HG03025 (cell line): Measurements from ENCODE around the gene SNAPC3.
A peak's percentile ranks its signal among the peaks of the same experiment; 100 is the strongest.
"Not testable (repeated sequence)": the region's sequence is repeated elsewhere in the genome, so short reads cannot be mapped to it uniquely, and the experiment has no call there.

Experiments
- ATAC-seq: cut with Tn5 transposase; IDR thresholded peaks from one replicate; pipeline ENCODE4 v1.9.1; 2021; ENCODE audit warnings: mild to moderate bottlenecking, moderate library complexity; ENCODE audit not compliant: unreplicated experiment, low FRiP score

SNAPC3 gene

DNA sequence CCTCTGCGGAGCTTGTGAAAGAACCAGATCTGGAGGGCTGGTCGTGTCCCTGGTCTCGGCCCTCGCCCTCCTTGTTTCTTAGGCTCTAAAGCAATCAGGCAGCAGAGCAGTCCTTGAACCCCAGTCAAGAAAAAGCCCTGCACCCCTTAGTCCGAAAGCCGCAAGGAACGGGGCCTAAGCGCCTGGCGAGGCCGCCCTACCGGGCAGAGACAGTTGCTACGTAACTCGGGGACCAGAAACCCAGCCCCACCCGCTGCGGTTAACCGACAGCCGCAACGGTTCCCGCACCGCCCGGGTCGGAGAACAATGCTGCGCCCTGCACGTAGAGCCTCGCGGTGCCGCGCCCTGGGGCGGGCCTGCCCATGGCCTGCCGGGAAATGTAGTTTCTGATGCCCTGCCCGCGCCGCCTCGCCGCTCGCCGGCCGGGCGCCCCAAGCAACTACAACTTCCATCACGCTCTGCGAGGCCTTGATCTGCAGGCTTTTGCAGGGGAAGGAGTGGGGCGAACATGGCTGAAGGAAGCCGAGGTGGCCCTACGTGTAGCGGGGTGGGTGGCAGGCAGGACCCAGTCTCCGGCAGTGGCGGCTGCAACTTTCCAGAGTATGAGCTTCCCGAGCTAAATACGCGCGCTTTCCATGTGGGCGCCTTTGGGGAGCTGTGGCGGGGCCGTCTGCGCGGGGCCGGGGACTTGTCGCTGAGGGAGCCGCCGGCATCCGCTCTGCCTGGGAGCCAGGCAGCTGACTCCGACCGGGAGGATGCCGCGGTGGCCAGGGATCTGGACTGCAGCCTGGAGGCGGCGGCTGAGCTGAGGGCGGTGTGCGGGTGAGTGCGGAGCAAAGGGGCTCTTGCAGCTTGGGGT, at the start of gene SNAPC3:
SNAPC3 (plus strand) TSS at position 505 of the 859 bp plus-strand sequence; CDS start at position 509, 4 bp downstream.
- ATAC-seq: peak; percentile 96

DNA sequence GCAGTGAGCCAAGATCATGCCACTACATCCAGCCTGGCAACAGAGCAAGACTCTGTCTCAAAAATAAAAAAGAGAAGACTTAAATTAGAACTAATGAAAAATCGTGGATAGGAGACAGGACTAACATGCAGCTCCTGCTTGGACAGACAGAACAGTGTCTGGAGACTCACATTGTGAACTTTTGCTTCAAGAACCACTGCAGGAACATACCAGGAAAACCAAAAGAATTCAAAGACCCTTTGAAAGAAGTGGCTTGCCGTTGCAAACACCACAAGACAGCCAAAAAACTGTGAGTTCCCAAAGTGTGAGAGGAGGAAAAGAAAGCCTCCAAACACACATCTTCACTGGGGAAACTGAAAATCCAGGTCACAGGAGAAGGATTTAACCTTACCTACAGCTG, 48.8 kb upstream of the SNAPC3 start:
- ATAC-seq: no peak

DNA sequence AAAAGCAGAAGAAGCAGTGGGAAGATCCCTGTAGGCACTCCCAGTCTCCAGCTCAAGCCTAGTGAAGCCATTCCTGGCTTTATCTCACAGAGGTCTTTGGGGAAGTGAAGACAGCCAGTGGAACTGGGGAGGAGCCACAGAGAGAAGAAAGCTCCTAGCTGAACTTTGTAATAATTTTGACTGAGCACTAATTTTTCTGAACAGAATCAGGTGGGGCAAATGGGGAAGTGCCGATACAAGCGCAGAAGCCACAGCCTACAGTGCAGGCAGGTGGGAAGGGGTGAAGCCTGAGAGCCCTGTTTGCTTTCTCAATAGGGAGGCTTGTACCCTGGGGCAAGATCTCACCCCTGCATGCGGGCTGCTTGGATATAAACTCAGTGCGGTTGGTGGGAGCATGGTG, 48.4 kb upstream of the SNAPC3 start:
- ATAC-seq: no peak

DNA sequence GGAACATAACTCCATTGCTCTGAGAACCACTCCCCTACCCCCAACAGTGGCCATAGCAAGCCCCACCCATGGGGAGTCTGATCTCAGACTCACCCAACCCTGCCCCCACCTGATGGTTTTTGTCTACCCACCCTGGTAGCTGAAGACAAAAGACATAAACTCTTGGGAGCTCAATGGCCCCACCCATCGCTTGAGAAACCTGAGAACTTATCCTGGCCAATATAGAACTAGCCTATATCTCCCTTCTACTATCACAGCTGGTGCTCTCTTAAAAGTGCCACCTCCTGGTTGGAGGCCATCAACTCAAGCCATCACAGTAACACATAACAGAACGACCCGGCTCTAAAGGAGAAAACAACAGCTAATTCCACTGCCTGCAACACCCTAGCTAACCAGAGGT, 47.9 kb upstream of the SNAPC3 start:
- no peak for ATAC-seq

DNA sequence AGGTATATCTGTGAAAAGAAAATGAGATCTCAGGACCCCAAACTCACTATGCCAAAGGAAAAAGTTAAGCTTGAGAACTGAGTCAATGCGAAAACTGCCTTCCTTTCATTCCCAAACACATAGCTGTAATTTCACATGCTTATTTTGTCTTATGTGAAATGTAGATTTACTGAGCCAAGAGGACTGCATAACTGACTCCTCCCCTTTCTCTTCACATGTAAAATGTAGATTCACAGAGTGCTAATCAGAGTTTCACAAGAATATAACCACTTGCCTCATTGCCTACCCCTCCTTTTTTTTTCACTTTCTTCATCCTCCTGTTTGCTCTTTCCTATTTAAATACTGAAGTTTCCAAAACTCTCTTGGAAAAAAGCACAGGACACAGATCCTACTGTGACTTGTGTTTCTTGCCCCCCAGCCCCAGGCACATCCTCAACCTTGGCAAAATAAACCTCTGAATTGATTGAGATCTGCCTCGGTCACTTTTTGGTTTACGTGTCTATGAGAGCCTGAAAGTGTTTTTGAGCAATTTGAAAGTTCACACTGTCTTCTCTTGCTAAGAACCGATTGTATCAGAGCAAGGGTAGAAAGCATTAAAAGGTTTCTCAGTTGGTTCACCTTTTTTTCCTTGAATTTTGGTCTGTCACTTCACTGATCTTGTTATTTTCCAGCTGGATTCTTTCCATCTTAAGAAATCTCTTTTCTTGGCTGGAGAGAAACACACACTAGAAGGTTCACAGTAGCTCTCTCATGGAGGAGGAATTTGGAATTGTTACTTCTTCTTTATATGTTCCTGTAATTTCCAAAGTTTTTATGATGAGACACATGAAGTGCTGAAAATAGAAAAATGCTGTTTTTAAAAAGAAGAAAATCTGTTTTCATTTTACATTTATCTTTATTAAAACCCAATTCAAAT, 44.8 kb upstream of the SNAPC3 start:
- ATAC-seq: no peak

DNA sequence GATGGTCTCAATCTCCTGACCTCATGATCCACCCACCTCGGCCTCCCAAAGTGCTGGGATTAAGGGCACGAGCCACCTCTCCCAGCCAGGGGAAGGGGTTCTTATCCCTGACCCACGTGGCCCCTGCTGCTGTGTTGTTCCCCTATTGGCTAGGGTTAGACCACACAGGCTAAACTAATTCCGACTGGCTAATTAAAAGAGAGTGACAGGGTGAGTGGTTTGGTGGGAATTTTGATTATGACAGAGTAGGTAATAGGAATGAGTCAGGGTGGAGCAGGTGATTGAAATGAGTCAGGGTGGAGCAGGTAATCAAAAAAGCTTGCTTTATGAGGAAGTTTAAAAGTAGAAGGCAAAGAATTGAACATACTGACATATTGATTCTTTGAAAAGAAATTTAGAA, 43.4 kb upstream of the SNAPC3 start:
- ATAC-seq: not testable (repeated sequence)

DNA sequence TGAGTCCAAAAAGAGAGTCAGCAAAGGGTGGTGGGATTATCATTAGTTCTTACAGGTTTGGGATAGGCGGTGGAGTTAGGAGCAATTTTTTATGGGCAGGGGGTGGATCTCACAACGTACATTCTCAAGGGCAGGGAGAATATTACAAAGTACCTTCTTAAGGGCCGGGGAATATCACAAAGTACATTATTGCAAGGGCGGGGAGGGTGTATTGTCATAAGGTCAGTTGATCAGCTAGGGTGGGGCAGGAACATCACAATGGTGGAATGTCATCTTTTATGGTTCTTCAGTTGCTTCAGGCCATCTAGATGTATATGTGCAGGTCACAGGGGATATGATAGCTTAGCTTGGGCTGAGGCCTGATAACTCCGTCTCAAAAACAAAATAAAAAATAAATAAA, 42.8 kb upstream of the SNAPC3 start:
- not testable (repeated sequence) for ATAC-seq

DNA sequence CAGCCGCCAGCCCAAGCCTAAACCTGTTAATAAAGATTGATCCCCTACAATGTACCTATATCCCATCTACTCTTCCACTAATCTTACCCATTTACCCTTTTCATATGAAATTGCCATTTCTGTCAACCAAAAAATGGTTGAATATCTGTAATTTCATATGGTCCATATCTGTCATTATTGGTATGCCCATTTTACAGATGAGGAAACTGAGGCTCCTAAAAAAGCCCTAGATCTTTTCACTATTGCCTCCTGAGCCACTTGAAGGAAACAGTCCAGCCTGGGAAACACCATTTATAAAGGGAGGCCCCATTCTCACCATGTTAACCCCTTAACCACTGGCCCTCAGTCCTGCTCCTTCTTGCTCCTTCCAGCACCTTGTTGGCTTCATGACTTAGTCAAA, 41.2 kb upstream of the SNAPC3 start:
- no peak for ATAC-seq

DNA sequence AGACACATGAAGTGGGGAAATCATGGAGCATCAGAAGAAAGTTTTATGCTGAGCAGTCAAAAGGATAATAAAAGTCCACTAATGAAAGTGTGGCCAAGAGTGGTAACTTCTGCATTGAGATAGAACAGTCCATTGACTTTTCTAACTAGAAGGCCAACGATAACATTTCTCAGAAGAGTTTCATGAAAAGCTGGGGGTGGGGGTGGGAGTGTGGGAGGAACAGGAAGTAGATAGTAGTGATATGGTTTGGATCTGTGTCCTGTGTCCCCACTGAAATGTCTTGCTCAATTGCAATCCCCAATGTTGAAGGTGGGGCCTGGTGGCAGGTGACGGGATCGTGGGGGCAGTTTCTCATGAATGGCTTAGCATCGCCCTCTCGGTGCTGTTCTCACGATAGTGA, 36.2 kb upstream of the SNAPC3 start:
- ATAC-seq: no peak

DNA sequence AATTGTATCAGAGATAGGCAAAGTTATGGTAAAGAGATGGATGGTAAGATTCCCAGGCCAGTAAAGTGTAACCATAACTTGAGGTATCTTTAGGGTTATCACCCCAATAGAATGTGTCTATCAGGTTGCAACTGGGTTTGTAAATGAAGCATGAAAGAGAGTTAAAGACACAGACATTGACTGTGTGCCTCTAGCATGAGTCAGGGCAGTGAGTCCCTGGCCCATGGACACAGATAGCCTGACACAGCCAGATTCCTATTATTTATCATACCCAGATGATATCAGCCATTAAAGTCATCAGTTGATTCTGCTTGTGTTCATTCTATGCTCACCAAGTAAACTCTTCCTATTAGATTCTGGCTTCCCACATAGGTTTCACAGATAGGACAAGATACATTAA, 33.5 kb upstream of the SNAPC3 start:
- no peak for ATAC-seq

DNA sequence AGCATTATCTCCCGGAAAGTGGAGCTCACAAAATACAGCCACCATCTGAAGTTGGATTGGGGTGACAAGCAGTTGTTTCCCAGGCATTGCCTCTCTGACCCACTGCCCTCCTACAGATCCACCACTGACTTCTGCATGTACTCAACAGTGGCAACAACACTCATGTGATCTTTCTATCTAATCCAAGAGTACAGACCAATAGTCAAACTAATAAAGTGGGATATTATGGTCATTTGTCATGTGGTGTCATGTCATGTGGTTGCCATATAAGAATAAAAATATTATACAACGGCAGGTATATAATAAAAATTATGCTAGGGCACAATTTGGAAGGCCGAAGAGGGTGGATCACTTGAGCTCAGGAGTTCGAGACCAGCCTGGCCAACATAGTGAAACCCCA, 33.0 kb upstream of the SNAPC3 start:
- no peak for ATAC-seq

DNA sequence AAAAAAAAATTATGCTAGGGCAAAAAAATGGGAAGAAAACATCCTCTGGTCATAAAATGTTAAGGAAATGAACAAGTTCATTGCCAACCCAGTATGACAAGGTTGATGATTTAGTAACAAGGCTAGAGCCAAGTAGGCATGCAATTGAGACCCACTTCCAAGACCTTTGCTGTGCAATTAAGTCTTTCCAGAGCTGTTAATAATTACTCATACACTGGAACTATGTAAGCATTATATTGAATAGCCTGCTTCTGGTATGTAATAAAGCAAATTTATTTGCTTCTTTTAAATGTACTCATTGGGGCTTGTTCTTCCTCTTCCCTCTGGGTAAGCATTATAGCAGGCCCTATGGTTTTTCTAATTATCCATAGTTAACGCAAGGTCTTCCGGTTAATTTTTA, 32.5 kb upstream of the SNAPC3 start:
- ATAC-seq: no peak

DNA sequence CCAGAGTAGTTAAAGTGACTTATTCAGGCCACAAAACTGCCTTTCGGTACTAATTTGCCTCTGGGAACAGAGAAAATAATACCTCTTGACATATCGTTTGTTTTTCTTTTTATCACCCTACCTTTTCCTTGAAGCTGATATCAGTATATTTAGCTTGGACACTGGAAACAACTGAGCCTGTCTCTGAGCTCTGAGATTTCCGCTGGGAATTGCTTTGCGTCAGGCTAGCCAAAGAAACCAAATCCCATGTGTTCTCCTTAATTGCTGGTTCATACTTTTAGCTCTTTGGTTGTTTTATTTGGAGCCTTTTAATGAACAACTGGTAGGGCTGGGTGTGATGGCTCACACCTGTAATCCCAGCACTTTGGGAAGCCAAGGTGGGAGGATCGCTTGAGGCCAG, 30.3 kb upstream of the SNAPC3 start:
- ATAC-seq: no peak

DNA sequence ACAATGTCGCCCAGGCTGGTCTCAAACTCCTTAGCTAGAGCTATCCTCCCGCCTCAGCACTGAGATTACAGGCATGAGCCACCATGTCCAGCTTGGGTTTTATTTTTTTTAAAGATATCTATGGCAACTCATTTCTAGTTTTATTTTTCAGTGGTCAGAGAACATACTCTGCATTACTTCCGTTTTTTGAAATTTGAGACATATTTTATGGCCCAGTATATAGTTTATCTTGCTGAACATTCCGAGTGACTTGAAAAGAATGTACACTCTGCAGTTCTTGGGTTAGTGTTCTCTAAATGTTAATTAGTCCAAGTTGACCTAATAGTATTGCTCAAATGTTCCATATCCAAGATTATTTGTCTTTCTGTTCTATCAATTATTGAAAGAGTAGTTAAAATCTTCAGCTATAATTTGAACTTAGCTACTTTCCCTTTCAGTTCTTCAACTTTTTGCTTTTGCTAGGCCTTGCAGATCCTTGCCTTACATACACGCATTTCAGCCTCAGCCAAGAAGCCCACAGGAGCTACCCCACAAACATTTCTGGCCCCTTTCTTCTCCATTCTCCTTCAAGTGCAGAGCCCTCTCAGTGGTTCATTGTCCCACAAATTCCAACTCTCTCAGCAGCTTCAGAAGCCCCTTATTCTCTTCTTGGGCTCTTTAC, 22.3 kb upstream of the SNAPC3 start:
- no peak for ATAC-seq

DNA sequence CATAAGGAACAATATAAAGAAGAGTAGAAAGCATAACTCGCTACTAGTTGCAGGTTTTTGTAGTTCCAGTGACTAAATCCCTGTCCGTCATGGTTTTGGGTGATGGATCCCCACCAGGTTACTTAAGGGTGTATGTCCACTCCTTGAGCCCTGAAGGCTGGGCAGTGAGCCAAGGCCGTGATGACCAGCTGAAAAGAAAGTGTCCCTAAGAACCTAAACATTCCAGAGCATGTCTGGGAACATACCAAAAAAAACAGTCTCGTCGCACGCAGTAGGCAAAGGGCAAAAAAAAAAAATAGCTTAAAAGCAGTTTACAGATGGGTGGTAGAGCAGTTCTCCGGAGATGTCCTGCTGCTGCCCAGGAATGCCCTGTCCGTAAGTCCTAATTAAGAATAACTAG, 21.4 kb upstream of the SNAPC3 start:
- no peak for ATAC-seq

DNA sequence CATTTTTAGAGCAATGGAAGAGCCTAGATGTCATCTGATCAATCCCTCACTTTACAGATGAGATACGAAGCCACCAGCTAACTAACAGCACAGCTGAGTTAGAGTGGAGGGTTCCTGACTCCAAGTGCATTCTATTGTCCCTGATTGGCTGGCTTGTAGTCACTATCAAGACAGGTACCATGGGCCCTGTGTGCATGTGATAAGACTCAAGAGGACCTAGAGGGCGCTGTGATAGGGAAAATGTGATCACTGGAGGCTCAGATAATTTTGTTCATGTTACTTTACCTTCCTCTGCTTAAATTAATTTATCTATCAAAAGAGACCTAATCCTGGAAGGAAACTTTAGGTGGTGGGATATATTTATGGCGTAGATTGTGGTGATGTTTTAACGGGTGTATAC, 19.5 kb upstream of the SNAPC3 start:
- ATAC-seq: no peak

DNA sequence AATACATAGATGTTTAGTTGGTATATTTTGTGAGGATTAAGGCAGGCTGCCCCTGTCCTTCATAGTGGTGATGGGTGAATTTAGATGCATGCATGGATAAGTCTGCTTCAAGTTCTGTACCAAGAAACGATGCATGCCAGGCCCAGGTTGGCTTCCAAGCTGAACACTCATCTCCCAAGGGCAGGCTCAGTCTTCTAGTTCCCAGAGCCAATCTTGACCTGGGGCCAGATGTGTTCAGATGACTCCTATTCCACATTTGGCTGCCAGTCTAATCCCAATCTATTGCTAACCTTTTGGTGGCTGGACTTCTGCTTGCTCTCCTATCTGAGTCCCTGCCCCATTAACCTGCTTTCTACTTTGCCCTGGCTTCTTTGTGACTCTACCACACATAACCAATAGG, 18.5 kb upstream of the SNAPC3 start:
- no peak for ATAC-seq

DNA sequence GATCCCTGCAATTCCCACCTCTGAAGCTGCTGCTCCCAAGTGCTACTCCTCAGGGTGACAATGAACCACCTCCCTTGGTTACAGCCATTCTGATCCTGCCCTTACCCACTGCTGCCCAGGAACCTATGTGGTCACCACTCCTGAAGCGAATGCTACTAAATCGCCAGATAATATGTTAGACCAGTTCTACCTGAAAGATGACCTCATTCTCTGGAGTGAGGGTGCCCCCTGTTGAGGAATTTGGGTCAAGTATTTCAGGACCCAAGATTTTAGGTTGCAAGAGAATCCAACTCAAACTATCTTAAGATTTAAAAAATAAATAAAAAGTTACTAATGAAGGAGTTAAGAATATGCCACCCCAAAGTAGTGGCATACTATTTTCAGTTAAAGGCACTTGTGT, 5.8 kb upstream of the SNAPC3 start:
- no peak for ATAC-seq

DNA sequence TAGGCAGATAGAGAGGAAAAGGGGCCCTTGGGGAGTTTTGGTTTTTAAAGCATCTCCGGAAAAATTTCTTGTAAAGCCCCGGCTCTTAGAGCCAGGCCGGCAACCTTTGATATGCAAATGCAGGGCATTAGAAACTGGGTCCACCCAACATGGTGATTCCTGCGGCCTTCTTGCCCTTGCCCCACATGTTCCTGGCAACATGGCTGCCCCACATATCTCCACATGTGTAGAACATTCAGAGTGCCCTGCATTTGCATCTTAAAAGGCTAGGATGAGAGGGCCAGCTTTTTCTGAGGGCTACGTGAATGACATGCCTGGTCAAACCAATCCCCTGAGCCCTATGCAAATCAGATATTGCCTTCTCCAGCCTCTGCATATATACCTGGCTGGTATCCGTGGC, 5.0 kb upstream of the SNAPC3 start:
- no peak for ATAC-seq

DNA sequence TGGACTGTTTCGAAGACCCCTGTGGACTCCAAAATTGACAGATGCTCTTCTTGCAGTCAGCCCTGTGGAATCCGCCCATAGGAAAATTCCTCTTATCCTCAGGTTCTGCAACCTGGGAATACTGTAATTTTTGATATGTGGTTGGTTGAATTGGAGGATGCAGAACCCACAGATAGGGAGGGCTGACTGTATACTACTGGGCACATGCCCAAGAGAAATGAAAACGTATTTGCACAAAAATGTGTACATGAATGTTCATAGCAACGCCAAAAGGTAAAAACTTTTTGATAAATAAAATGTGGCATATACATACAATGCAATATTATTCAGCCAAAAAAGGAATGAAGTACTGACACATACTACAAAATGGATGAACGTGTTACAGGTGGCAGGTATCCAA, 1.9 kb upstream of the SNAPC3 start:
- no peak for ATAC-seq

DNA sequence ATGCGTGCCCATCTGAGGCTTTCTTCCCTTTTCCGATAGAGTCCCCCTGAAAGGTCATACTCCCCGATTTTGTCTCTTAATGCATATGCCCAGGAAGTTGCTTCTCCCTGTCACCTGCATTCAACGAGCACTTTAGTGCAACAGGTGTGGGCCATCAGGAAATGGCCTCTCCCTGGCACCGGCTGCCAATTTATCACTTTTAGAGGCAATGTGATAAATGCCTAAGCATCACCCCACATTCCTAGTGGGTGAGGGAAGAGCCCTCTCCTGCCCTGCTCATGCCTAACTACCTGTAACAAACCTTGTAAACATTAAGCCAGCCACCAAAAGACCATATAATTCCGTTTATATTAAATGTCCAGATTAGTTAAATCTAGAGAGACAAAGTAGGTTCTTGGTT, 1.1 kb upstream of the SNAPC3 start:
- no peak for ATAC-seq
